ENCODE results near the gene PANK4.

PANK4 gene

DNA sequence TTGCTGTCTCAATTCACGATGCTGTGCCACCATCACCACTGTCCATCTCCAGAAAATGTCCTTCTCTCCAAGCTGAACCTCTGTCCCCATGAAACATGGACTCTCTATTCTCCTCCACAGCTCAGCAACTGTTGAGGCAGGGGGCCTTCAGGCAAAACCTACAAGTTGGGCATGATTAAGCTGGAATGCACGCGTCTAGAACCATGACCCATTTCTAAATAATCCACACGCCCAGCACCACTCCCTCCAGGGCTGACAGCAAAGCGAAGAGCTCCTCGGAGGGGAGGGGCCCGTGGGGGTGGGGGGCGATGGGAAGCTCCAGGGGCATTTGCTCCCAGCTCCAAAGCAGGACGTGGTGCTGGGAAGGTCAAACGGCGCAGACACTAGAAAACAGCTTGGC lies 7.0 kb upstream of the PANK4 start:
- no peak for TF ChIP-seq POLR2A (IDR thresholded peaks at IDR 0.05; ENCODE audit: low read length)
- no peak for DNase-seq

DNA sequence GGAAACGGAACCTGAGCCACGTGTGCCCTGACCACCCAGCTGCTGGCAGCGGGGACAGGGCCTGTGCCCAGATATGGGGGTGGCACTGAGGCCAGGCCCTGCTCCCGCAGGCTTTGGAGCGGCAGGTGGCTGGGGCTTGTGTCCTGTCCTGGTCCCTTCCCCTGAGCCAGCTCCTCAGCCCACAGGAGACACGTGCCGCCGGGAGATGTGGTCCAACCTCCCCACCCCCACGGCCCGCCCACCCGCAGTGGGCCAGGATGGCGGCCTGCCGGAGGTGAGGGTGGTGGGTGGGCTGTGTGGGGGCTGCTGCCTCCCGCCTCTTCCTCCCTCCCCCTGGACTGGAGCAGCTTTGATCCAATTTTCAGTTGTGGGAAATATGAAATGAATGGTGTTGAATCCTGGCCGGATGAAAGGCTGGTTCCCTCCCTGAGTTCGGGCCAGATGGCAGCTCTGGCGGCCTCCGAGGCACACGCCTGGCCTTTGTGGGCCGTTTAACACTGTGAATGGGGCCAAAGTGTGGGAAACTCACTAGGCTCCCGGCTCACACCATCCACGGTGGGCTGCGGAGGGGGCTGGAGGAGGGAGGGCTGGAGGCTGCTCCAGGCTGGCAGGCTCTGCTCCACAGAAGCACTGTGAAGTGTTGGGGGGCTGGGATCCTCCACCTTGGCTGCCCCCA lies 6.2 kb upstream of the PANK4 start:
- DNase-seq = no peak
- TF ChIP-seq POLR2A (IDR thresholded peaks at IDR 0.05; ENCODE audit: low read length) (no peak), GATA1 (IDR thresholded peaks at IDR 0.05; ENCODE audit: low read depth, low read length) (no peak)

DNA sequence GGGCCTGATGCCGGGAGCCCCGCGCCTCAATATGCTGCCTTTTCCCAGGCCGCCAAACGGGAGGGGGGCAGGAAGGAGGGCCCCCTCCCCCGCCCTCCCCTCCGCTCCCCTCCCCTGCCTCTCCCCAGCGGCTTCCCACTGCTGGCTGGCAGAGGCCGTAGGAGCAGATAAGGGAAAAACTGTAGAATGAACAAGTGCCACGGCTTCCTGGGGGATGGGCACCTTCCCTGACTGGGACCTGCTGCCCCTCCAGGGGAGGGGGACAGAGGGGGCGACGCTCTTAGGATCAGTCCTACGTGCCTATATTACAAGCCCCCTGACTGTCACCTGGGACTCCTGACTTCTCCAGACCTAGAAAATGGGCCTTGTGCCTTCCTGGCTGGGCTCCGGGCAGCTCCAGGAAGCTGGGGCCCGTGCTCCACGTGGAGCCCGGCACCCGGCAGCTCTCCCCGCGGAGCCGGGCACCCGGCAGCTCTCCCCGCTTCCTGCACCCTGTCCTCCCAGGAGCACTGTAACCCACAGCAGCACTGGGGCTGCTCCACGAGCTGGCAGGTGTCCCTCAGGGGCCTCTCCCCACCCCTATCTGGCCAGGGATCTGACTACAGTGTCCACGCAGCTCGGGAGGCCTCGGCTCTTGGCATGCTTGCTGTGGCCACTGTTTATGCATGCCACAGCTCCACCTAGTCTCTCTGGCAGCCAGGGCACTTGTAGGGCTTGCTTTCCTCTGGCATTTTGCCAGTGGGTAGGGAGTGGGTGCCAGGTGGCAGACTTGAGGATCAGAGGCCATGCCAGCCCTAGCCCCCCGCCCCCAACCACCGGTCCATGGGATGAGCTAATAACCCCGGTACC lies 4.3 kb upstream of the PANK4 start:
- TF ChIP-seq POLR2A (IDR thresholded peaks at IDR 0.05; ENCODE audit: low read length) (no peak), GATA1 (IDR thresholded peaks at IDR 0.05; ENCODE audit: low read depth, low read length) (no peak)
- DNase-seq = peak; percentile 46 to 53

GRCh38 chr1:2529784-2530512 lies 3.6 kb upstream of the PANK4 start, which contains the start of gene HES5:
TSS of gene HES5 (minus strand) at chr1:2530263. CDS start at chr1:2530164, 99 bp downstream.
- no peak for TF ChIP-seq POLR2A (IDR thresholded peaks at IDR 0.05; ENCODE audit: low read length)
- TF ChIP-seq GATA1 (IDR thresholded peaks at IDR 0.05; ENCODE audit: low read depth, low read length) = no peak
- DNase-seq = peak; percentile 58

DNA sequence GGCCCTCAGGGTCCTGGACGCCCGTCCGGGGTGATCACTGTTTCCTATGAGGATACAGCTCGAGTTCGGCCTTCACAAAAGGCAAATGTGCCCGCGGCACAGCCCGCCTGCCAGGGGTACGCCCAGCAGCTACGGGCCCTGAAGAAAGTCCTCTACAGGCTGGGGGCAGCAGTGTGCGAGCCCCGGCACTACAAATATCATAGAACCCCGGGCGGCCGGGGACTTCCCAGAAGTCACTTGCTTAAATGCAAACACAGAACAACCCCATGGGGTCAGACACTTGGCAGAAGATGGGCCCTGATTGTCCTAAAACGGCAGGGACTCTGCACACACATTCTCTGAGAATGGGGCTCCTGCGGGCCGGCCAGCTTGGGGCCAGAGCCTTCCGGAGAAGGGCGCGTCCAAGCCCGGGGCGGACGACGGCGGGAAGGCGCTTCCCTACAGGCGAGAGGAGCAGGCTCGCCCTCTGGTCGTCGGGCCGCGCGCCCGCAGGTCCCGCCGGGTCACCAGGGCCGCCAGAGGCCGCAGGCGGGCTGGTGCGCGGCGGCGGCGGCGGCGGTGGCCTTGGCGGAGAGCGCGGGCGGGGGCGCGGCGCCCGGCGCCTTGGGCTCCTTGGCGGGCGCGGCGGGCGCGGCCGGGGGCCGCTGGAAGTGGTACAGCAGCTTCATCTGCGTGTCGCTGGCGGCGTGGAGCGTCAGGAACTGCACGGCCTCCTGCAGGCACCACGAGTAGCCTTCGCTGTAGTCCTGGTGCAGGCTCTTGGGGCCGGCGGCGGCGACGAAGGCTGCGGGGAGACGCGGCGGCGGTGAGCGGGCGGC lies 2.8 kb upstream of the PANK4 start:
- TF ChIP-seq GATA1 (IDR thresholded peaks at IDR 0.05; ENCODE audit: low read depth, low read length) = no peak
- peak; percentile 16 for TF ChIP-seq POLR2A (IDR thresholded peaks at IDR 0.05; ENCODE audit: low read length)
- DNase-seq = peak; percentile 71 to 72

DNA sequence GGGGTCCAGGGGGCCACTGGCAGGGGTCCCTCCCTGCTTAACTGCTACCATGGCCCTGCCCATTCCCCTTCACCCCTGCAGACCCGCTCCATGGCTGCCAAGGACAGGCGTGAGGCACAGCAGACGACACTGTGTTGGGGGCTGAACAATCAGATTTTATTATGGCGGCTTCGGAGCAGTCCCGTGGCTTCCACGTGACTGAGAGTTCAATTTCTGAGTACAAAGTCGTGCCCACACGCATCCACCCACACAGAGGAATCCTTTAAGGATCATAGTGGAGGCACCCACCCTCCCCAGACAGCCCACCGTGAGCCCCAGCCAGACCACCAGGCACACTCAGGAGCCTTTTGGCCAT lies 2.2 kb upstream of the PANK4 start:
- TF ChIP-seq GATA1 (IDR thresholded peaks at IDR 0.05; ENCODE audit: low read depth, low read length) (no peak), POLR2A (IDR thresholded peaks at IDR 0.05; ENCODE audit: low read length) (no peak)
- no peak for DNase-seq

GRCh38 chr1:2528016-2528415 lies 1.6 kb upstream of the PANK4 start:
- DNase-seq = no peak
- TF ChIP-seq GATA1 (IDR thresholded peaks at IDR 0.05; ENCODE audit: low read depth, low read length) (no peak), POLR2A (IDR thresholded peaks at IDR 0.05; ENCODE audit: low read length) (no peak)

DNA sequence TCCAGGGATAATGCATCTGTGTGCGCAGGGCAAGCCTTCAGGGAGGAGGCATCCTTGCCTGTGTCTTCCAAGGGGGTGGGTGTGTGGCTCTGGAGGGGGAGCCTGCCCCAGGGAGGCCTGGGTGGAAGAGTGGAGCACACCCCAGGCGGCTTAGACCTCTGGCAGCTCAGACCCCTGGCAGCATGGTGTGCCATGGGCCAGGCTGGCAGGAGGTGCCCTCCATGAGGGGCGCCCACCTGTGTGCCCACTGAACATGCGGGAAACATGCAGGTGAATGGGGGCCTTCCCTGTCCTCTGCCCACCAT lies 1.1 kb upstream of the PANK4 start:
- no peak for DNase-seq
- no peak for TF ChIP-seq POLR2A (IDR thresholded peaks at IDR 0.05; ENCODE audit: low read length)
- no peak for TF ChIP-seq GATA1 (IDR thresholded peaks at IDR 0.05; ENCODE audit: low read depth, low read length)

DNA sequence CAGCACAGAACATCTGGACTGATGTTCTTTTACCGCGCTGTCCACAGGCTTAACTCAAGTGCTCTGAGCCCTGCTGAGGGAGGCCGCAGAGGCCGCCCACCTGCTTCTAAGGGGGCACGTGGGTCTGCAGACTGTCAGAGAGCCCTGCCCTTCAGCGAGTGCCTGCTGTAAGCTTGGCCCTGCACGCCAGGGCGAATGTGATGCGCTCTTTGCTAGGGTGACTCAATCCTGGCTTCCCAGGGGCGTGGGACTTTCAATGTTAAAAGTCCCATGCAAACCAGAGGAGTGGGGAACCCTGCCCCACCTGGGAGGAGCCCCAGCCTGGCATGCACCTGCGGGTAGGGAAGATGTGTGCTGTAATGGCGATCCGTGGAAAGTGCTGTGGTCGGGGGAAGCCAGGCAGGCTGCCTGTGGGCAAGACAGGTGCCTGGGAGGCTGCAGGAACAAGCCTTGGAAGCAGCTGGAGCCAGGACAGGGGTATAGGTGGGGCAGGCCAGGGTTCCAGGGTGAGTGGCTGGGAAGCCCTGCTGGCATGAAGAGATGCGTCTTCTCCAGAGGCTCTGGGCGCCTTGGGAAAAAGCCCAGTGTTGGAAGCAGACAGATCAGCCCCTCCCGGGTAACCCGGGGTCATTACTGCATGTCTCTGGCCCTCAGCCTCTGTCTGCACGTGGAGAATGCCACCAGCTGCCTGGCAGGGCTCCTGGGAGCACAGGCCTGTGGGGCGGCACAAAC lies 594 bp upstream of the PANK4 start:
- no peak for DNase-seq
- TF ChIP-seq POLR2A (IDR thresholded peaks at IDR 0.05; ENCODE audit: low read length) = no peak
- no peak for TF ChIP-seq GATA1 (IDR thresholded peaks at IDR 0.05; ENCODE audit: low read depth, low read length)

- DNase-seq = no peak
- no peak for TF ChIP-seq POLR2A (IDR thresholded peaks at IDR 0.05; ENCODE audit: low read length)
- no peak for TF ChIP-seq GATA1 (IDR thresholded peaks at IDR 0.05; ENCODE audit: low read depth, low read length)
These were observed 850 bp downstream of the PANK4 start for GRCh38 chr1:2525572-2525919.

DNA sequence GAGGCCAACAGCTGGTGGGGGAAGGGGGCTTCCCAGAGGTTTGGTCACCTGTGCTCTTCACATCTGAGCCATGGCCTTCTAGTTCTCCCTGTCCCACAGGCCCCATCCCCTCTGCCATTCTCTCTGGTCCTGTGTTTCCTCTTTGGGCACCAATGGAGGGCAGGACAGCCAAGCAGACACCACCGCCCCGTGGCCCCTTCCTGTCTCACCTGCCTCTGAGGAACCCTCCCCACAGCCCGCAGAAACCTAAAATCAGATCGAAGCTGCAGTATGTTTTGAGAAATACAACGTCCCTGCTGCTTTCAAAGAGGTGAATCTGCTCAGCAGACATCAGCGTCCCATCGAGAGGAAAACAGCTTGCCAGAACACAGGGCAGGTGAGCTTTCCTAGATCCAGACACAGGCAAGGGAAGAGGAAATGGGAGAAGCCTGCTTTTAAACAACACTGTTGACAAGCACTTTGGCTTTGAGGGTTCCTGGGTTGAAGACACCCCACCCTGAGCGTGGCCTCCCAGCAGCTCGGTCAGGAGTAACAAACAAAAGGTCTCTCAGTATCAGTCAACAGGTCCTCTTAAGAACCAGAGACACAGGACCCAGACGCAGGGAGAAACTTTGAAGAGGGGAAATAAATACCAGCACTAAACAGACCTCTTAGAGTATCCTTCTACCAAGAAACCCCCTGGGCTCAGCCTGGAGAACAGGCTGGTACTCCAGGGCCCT lies 2.3 kb downstream of the PANK4 start:
- no peak for DNase-seq

DNA sequence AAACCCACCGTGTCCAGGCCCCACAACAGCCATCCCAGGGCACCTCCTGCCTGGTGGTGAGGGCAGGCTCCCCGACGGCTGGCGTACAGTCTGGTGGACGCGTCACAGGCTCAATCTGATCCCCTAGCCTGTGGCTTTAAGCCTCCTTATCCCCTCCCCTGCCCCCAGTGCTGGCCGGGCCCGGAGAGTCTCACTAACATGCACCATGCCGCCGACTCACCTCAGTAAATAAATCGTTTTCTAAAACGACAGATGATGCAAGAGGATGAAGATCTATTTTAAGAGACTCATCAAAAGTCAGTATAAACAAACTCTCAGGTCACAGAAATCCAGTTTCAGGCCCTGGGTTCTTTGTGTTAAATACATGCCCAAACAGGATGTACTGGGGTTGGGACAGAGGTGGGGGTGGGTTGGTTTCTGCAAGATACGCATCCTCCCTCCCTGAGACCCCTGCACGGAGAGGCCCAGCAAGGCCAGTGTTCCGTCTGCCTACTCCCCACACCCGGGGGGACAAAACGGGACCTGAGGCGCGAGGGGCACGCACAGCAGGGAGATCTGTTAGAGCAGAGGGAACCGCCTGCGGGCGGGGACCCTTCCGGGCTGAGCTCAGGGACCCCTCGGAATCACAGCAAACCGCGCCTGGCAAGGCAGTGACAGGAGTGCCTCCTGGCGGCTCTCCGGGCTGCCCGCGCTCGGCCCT lies 3.1 kb downstream of the PANK4 start:
- no peak for DNase-seq
- no peak for TF ChIP-seq POLR2A (IDR thresholded peaks at IDR 0.05; ENCODE audit: low read length)
- TF ChIP-seq GATA1 (IDR thresholded peaks at IDR 0.05; ENCODE audit: low read depth, low read length) = no peak

More for the DNA sequence above, 2.3 kb downstream of the PANK4 start:
- TF ChIP-seq POLR2A (IDR thresholded peaks at IDR 0.05; ENCODE audit: low read length) = no peak
- no peak for TF ChIP-seq GATA1 (IDR thresholded peaks at IDR 0.05; ENCODE audit: low read depth, low read length)

All from erythroblast (primary cell).